MV-4-11 (cell line): ENCODE data around the gene TNFRSF12A.
A peak's percentile ranks its signal among the peaks of the same experiment; 100 is the strongest.

Experiments used
- DNase-seq: peaks from one replicate; lab custom pipeline; 2025; lab: John Stamatoyannopoulos, UW

The TNFRSF12A gene, protein sequence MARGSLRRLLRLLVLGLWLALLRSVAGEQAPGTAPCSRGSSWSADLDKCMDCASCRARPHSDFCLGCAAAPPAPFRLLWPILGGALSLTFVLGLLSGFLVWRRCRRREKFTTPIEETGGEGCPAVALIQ

DNA sequence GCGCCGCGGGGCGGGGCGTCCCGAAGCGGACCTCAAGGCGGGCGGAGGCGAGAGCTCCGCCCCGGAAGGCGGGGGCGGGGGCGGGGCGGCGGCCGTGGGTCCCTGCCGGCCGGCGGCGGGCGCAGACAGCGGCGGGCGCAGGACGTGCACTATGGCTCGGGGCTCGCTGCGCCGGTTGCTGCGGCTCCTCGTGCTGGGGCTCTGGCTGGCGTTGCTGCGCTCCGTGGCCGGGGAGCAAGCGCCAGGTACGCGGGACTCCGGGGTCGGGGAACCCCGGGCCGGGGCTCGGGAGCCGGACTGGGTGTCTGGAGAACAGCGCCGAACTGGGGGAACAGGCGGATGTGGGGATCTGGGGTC, at the start of gene TNFRSF12A:
Gene TNFRSF12A, plus strand, starts transcription at position 122 of the 357 bp plus-strand sequence. Its CDS starts 30 bp downstream, at position 152.
- no peak for DNase-seq

DNA sequence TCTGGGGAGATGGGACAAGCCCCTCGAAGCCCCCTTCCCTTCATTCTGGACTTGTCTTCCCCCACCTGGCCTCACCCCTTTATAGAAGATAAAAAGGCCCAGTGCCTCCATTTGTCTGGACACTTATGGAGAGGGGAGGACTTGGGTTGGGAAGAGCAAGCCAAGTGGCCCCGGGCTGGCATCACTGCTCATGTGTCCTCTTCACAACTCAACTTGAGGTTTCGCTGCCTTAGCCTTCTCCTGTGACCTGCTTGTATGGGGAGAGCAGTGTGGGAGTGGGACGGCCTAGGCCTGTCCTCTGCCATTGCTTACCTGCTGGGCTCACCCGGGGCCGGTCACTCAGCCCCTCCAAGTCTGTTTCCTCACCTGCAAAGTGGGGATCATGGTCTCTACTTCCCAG, 49.6 kb upstream of the TNFRSF12A start:
- DNase-seq: no peak

DNA sequence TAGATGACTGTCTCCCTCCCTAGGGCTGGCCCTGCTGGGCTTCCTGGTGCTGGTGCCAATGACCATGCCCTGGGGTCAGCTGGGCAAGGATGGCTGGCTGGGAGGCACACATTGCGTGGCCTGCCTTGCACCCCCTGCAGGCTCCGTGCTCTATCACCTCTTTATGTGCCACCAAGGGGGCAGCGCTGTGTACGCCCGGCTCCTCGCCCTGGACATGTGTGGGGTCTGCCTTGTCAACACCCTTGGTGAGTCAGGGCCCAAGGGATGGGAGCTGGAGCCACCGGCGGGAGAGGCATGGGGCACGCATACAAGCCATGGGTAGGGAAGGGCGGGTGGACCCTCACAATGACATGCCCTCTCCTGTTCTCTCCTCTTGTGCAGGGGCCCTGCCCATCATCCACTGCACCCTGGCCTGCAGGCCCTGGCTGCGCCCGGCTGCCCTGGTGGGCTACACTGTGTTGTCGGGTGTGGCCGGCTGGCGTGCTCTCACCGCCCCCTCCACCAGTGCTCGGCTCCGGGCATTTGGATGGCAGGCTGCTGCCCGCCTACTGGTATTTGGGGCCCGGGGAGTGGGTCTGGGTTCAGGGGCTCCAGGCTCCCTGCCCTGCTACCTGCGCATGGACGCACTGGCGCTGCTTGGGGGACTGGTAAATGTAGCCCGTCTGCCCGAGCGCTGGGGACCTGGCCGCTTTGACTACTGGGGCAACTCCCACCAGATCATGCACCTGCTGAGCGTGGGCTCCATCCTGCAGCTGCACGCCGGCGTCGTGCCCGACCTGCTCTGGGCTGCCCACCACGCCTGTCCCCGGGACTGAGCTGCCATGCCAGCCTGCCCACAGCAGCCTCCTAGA, 48.8 kb upstream of the TNFRSF12A start:
- DNase-seq: no peak

DNA sequence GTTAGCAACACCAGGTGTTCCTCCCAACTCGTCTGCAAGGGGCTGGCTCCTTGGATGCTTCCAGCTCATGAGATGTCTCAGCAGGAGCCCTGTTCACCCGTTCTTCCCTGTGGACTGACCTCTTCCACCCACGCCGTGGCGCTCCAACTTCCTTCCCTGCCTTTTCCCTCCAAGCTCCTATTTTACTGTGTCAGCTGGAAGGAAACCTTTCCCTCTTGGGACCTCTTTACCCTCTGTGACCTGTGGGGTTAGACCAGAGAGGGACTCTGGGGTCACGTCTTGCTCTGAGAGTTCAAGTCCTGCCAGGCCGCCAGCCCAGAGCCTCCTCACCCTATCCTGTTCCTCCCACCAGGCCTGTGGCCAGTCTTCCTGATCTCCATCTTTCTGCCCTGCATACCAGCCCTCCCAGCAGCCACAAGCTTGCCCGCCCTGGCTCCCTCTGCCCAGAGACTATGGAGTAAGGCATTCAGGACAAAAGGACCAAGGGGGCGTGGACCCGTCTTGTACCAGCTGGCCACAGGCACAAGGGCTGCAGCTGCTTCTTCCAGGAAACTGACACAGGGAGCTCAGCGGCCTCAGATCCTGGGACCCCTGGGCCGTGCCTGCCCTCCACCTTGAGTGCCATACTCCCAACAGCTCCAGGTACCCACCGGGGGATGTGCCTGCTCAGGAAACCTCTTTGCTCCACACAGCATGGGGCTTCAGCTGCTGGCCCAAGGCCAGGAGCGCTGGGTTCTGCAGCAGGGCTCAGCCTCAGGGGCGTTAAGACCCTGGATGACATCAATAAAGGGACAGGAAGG, 48.0 kb upstream of the TNFRSF12A start:
- no peak for DNase-seq

DNA sequence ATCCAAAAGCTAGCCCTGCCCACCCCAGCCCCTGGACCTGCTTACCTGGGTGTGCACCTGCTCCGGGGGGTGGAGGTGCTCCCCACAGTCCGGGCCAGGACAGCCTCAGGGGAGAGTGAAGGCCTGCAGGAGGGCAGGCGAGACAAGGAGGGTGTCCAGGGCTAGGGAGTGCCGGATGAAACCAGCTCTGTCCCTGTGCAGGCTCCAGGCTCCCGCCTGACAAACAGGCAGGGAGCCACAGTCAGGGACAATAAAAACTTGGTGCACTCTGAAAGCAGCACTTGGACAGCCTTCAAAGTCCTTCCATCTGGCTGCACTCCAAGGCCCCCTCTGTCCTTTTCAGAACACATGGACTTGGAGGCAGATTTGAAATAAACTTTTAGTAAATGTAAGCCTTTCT, 47.1 kb upstream of the TNFRSF12A start:
- DNase-seq: no peak

DNA sequence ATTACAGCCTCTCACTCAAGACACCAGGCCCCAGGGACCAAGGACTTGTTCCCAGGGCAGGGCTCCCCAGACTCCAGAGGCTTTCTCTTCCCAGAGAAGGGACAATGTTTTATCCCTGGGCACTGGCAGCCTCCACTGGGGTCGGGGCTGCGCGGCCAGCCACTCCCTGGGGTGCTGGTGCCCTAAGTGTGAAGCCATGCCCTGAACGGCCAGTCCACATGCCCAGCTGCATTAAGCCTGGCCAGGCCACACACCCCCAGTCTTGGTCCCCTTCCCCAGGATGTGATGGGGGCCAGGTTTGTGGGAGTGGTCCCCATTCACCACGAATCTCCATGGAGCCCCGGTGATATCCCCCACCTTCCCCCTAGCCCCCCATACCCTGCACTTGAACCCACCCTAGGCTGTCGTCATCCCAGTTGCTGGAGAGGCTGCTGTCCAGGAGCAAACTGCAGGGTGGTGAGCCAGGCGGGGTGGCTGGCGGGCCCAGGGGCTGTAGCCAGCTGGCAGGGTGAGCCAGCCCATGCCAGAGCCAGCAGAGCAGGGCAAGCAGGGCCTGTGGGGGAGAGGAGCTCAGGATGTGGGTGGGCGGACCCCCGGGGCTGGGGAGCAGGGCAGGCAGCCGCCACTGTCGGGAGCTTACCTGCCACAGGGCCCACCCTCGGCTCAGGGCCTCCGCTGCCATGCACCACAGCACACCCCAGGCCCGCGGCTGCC, 46.4 kb upstream of the TNFRSF12A start:
- DNase-seq: no peak

DNA sequence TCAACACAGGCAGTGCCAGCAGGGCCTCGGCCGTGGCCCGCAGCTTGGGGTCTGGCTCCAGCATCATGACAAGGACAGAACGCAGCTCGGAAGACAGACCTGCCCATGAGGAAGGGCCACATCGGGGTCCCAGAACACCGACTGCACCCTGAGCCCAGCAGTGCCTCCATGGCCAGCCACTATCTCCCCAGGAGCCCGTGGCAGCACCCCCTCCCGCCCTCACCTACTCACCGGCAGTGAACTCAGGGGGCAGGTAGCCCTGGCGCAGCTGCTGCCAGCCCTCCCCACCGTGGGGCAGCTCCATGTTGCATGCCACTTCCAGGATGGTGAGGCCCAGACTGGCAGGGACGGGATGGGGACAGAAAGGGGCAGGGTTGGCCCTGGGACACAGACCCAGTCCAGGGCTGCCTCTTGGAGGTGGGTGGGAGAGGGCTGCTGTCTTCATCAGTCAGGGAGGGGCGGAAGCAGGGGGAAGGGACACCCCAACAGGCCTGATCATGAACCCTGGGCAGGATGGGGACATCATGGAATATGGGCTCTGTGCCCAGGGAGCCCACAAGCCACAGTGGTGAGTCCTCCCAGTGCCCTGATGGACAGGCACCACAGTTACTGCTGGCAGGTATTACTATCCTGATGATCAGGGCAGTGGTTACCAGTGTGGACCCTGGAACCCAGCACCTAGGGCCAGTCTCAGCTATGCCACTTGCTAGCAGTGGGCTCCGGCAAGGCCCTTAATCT, 45.7 kb upstream of the TNFRSF12A start:
- DNase-seq: no peak

DNA sequence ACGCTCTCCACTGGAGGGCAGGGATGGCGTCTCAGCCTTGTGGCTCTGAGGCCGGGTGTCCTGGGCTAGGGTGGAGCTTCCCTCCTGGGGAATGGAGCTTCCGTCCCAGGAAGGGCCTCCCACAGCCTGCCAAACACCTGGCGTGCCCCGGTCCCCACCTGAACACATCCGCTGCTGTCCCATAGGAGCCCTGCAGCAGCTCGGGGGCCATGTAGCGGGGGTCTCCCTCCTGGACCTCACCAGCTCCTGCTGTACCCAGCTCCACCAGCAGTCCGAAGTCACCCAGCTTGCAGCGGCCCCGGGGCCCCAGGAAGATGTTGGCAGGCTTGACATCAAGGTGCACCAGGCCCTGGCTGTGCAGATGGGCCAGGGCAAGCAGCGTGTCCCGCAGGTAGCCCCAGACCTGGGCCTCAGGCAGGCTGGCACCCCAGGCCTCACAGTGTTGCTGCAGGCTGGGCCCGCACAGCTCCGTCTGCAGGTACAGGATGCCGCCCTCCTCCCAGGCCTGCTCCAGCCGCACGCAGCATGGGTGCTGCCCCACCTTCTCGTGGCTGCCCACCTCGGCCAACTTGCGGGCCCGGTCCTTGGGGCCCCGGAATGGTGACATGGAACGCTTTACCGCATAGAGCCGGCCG, 44.9 kb upstream of the TNFRSF12A start:
- no peak for DNase-seq

DNA sequence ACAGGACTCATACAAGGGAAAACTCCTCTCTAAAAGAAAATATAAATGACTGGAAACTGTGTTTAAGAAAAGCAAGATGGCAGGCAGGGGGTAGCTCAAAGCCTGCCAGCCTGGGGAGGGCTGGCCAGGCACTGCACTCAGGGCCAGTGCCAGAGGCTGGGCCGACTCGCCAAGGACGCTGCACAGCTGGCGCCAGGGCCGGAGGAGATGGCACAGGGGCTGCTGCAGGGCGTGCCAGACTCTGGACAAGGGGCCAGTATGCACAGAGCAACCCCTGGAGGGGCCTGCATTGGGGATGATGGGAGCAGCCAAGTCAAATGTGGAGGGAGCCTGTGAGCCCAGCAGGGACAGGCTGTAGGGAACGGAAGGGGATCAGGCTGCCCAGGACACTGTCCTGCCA, 44.0 kb upstream of the TNFRSF12A start:
- no peak for DNase-seq

DNA sequence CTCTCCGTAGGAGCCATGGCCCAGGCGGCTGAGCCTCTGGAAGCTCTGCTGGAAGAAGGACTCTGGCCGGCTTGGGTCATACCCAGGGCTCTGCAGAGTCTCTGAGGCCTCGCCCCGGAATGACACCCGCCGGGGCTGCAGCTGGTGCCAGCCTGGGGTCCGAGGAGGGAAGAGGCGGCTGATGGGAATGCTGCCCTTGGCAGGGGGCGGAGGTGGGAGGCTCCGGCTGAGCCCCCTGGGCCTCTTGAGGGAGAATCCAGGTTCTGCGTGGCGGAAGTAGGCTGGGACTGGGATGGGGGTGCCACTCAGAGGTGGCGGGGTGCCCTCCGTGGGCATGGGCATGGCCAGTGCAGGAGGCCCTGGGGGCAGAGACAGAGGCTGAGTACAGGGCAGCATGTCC, 43.5 kb upstream of the TNFRSF12A start:
- no peak for DNase-seq

DNA sequence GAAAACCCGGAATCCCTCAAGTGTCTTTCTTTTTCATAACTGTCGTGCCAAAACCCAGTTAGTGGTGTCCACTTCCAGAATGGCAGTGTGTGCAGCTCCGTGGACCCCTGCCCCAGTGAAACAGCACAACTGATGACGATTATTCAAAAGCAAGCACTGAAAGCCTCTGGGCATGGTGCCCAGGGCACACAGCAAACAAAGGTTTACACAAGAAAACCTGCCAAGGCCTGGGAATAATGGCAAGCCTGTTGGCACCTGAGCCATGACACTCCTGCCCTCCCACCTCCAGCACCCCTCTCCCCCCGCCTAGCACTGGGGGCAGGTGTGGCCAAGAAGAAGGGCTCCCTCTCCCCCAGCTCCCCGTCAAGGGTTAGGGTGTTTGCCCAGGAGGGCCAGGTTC, 42.7 kb upstream of the TNFRSF12A start:
- DNase-seq: no peak

DNA sequence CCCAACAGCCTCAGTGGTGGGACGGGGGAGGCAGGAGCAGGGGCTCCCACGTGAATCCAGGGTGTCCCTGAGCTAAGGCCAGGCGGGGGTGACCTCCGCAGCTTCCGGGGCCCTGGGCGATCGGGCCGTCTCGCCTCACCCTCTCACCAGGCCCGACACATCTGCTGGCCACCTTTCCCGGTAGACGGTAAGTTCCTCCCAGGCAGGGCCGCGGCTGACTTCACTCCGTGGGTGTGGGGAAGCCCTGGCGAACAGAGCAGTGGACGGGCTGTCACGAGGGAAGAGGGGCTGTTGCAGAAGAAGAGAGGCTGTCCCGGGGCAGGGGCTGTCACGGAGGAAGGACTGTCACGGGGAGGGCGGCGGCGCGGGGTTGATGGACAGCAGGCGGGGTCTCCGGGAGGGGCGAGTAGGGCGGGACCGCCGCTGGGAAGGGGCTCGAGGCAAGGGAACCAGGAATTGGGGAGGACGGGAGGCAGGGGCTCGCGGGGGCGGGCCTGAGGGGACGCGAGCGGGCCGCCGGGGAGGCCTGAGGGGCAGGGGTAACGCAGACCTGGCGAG, 40.4 kb upstream of the TNFRSF12A start:
- DNase-seq: no peak

DNA sequence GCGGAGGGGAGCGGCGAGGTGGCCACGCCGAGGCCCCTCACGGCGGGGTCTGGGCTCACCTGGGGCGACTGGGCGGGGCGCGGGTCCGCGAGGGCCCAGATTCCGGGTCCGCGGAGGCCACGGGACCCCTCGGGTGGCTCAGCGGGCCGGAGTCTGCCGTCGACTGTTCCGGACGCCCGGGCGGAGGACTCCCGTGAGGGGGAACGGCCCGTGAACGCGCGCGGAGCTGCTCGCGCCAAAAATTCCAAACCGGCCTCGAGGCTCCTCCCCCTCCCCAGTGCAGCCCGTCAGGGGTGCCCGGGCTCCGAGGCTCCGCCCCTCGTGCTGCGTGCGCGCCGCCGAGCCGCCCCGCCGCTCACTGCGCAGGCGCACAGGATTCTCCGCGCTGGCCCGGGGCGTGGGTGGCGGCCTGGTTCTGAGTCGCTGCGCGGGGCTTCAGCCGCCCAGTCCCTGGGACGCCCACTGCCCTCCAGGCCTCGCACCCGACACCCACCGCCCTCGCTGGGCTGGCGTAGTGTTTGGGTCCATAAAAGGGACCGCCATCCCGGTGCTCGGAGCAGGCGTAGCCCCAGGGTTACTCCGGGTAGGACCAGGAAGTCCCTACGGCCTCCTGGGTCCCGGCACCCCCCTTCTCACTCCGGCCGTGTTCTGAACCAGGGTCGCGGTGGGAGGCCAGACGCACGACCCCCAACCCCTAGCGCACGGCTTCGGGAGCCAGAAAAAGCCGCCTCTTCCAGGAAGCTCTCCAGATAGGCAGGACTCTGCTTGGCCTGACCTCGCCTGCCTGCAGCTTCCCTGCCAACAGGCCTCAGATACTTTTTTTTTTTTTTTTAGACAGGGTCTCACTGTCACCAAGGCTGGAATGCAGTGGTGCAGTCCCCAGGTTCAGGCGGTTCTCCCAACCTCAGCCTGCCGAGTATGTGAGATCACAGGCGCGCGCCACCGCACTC, 39.7 kb upstream of the TNFRSF12A start, which contains the start of gene PKMYT1:
Gene PKMYT1, minus strand, starts transcription at position 220 of the 950 bp plus-strand sequence. CDS start 789 bp downstream, outside the sequence.
- DNase-seq: peak; percentile 85

DNA sequence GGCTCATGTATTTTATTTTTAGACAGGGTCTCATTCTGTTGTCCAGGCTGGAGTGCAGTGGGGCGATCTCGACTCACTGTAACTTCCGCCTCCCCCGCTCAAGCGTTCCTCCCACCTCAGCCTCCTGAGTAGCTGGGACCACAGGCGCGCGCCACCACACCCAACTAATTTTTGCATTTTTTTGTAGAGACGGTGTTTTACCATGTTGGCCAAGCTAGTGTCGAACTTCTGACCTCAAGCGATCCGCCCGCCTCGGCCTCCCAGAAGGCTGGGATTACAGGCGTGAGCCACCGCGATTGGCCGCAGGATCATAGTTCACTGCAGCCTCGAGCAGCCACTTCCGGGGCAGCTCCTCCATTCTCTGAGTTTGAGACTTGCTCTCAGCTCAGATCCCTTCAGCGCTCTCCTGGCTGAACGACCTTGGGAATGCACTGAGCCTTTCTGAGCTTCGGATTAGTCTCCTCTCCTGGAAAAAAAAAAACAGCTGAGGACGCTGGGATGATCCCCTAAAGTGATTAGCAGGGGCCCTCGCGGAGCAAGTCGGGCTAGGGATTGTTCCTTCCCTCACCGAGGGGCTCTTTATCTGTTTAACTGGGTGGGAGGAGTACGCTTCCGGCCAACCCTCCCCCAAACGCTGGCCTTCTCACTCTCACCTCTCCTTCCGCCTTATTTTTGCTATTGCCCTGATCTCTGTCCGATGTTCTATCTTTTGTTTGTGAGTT, 38.8 kb upstream of the TNFRSF12A start:
- no peak for DNase-seq

DNA sequence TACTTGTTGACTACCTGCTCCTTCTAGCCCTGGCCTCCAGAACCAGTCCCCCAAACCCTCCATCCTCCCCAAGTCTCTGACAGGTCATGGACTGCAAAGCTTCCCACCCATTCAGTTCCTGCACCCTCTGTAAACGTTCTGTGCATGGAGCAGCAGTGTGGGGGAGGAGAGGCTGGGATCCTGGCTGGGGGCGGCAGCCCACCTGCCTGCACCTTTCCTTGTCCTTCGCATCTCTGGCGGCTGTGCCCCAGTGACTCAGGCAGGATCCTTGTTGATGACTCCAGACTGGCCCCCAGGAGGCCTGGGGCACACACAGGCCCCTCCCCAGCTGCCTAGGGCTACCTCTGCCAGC, 38.3 kb upstream of the TNFRSF12A start:
- no peak for DNase-seq

DNA sequence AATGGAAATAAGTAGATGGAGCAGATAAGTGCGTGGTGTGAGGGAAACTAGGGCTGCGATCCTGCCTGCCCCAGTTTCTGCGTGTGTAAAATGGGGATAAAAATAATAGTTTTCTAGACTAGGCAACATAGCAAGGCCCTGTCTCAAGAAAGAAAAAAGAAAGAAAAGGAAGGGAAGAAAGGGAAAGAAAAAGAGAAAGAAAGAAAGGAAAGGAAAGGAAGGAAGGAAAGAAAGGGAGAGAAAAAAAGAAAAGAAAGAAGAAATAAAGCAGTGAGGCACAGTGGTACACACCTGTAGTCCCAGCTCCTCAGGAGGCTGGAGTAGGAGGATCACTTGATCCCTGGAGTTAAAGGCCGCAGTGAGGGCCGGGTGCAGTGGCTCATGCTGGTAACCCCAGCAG, 37.8 kb upstream of the TNFRSF12A start:
- DNase-seq: no peak

DNA sequence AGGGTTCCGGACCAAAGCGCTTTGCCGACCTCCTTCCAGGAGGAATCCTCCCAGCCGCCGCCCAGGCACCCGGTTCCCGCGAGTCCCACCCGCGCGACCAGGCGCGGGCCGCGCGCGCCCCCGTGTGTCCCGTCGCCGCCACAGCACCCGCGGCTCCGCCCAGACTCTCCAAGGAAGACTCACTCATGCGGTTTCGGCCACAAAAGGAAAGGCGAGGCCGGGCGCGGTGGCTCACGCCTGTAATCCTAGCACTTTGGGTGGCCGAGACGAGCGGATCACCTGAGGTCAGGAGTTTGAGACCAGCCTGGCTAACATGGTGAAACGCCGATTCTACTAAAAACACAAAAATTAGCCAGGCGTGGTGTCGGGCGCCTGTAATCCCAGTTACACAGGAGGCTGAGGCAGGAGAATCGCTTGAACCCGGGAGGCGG, 36.4 kb upstream of the TNFRSF12A start:
- peak; percentile 77 for DNase-seq

DNA sequence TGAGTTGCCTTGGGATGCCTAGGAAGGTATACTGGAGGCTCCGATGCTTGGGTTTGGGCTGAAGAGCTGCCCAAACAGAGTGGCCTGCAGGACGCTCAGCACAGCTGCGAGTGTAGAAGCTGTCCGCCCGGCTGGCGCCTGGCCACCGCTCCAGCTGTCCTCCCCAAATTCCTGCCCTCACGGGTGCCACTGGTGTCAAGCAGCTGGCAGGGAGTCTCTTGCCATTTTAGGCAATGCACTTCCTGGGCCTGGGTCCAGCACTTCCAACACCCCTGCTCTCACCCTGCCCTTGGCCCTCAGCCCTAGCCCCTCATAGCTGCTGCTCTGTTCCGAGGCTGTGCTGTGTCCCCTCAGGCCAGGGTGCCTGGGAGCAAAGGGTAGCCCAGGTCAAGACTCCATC, 34.7 kb upstream of the TNFRSF12A start:
- no peak for DNase-seq

DNA sequence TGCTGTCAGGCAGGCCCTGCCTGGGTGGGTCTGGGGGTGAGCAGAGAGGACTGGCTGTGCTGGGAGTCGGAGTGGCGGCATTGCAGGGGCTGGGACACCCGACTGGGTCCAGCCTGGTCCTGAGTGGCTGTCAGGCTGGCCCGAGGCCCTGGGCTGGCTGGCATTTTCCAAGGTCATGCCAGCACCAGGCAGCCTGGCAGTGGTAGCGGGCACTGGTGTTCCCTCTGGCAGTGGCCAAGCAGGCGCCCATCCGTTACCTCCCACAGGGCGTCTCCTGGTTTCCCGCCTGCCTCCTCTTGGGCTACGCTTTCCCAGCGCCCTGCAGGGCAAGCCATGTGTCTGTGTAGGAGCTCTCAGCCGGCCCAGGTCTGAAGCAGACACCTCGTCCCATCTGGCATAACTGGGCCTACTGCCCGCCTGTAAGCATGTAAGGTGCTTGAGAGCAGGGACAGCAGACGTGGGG, 34.2 kb upstream of the TNFRSF12A start:
- no peak for DNase-seq
